HG03575 (cell line): ENCODE data around the gene RSL1D1.
"Not testable (repeated sequence)": the region's sequence is repeated elsewhere in the genome, so short reads cannot be mapped to it uniquely, and the experiment has no call there.

Experiments used
- ATAC-seq: cut with Tn5 transposase; IDR thresholded peaks from one replicate; pipeline ENCODE4 v1.9.1; 2021; ENCODE audit not compliant: unreplicated experiment, insufficient number of reproducible peaks, low FRiP score; ENCODE audit errors: extremely low read depth

The RSL1D1 gene

GRCh38 chr16:11852092-11852809 lies 909 bp upstream of the RSL1D1 start:
- no peak for ATAC-seq

- no peak for ATAC-seq
These were observed 2.5 kb downstream of the RSL1D1 start for GRCh38 chr16:11848842-11849241.

- ATAC-seq: no peak
These were observed 6.8 kb downstream of the RSL1D1 start for GRCh38 chr16:11844499-11844898.

DNA sequence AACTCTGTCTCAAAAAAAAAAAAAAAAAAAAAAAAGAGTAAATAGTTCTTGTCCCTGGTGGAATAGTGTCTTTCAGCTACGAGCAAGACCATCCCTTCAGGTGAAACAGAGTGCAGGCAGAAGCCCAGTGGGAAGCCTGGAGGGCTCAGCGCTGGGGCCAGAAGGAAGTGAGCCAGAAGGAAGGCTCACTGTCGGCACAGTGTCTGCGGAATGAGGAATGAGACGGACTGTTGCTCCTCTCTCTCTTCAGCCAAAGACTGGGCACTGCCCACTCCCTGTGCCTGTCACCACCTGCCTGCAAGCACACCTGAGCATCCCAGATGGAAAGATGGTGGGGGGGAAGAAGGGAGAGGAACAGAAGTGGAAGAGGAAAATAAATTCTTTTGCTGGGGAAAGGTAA lies 7.5 kb downstream of the RSL1D1 start:
- no peak for ATAC-seq

DNA sequence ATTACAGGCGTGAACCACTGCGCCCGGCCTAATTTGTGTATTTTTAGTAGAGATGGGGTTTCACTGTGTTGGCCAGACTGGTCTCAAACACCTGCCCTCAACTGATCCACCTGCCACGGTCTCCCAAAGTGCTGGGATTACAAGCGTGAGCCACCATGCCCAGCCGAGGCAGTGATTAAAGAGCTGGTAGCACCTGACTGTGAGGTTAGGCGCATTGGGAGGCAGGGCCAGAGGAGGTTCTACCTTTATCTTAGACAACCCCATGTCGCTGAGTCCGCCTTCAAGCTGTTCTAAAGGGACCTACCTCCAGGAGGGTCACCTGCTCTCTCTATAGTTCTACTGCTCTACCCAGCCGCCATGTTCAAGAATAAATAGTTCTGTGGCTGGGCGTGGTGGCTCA lies 8.1 kb downstream of the RSL1D1 start:
- ATAC-seq: no peak

GRCh38 chr16:11841026-11841425 lies 10.3 kb downstream of the RSL1D1 start:
- ATAC-seq: no peak

DNA sequence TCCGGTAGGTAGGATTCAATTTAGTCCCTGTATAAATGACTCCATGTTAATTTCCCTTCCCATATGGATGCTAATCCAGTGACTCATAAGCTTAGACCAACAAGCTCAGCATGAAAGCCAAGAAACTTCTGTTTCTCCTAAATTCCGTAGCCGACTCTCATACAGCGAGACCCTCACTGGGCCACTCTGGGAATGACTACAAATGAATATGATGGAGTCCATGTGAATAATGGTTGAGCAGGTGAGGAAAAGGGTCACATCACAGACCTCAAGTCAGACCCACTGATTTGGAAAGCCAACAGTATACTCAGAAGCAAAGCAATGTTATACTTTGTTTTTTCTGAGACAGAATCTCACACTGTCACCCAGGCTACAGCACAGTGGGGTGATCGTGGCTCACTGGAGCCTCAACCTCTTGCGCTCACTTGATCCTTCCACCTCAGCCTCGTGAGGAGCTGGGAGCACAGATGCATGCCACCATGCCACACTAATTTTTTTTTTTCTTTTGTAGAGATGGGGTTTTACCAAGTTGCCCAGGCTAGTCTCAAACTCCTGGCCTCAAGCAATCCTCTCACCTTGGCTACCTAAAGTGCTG lies 14.6 kb downstream of the RSL1D1 start:
- ATAC-seq: no peak

GRCh38 chr16:11835891-11836649 lies 15.3 kb downstream of the RSL1D1 start:
- no peak for ATAC-seq

DNA sequence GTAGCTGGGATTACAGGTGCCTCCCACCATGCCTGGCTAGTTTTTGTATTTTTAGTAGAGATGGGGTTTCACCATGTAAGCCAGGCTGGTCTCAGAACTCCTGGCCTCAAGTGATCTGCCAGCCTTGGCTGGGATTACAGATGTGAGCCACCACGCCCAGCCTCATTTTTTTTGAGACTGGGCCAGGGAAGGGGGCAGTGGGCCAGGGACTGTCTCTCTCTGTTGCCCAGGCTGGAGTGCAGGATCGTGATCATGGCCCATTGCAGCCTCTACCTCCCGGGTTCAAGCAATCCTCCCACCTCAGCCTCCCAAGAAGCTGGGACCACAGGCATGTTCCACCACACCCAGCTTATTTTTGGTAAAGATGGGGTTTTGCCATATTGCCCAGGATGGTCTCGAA lies 16.0 kb downstream of the RSL1D1 start:
- ATAC-seq: no peak

GRCh38 chr16:11833951-11834695 lies 17.2 kb downstream of the RSL1D1 start:
- ATAC-seq: no peak

DNA sequence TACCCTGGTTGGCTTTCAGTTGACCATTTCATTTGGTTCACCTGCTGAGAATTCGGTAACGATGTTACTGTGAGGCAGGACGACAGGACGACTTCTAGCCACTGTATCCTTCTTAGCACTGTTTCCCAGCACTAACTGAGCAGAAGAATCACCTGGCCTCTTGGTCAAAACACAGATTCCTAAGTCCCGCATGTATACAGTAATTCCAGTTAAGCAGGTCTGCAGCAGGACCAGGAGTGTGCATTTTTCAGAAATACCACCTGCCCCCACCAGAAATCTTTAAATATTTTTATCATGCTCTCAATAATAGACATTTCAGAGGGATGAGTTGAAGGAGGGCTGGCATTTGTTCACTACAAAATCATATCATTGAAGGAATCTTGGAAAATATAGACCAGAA lies 22.6 kb downstream of the RSL1D1 start:
- ATAC-seq: no peak

- not testable (repeated sequence) for ATAC-seq
These were observed 25.7 kb downstream of the RSL1D1 start for GRCh38 chr16:11825520-11826165.

DNA sequence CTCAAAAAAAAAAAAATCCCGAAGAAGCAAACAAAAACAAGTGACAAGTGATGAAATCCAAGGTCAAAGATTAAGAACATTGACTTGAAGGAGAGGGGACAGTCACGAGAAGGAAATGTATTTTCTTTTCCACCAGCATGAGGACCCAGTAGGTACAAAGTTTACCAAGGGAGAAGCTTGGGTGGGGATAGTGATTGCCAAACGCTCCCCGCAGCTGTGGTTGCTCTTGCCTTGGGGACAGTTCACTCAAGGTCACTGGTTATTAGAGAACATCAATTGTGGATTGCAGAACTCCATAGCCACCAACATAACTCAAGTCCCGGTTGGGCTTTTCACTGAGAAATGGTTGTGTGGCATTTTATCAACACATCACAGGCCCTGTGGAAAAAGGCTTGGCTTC lies 27.0 kb downstream of the RSL1D1 start:
- ATAC-seq: no peak

DNA sequence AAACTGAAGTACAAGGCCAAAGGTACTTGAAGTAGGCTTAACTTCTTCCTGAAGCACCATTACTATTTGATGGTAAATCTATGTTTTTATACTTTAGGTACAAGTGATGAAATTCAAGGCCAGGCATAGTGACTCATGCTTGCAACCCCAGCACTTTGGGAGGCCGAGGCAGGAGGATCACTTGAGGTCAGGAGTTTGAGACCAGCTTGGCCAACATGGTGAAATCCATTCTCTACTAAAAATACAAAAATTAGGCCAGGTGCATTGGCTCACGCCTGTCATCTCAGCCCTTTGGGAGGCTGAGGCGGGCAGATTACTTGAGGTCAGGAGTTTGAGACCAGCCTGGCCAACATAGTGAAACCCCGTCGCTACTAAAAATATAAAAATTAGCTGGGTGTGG lies 27.7 kb downstream of the RSL1D1 start:
- not testable (repeated sequence) for ATAC-seq

DNA sequence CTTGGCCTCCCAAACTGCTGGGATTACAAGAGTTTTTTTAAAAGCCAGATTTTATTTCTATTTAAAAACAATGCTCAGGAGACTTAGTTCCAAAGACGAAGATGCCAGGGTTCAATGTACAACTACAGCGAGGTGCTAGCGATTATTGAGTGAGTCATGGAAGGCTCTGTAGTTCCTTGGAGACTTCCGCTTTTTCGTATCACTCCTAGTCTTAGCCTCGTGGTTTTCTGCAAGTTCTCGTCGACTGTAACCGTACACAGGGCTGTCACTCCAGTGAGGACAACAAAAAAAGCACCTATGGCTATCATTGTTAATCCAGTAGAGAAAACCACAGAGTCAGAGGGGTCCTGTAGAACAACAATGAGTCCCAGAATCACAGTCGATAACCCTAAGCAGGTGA lies 31.5 kb downstream of the RSL1D1 start:
- no peak for ATAC-seq

DNA sequence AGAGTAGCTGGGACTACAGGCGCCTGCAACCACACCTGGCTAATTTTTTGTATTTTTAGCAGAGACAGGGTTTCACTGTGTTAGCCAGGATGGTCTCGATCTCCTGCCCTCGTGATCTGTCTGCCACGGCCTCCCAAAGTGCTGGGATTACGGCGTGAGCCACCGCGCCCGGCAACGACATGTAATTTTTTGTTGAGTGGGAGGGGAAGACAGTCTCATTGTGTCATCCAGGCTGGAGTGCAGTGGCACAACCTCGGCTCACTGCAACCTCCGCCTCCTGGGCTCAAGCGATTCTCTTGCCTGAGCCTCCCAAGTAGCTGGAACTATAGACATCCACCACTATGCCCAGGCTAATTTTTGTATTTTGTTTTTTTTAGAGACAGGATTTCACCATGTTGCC lies 32.4 kb downstream of the RSL1D1 start:
- not testable (repeated sequence) for ATAC-seq

DNA sequence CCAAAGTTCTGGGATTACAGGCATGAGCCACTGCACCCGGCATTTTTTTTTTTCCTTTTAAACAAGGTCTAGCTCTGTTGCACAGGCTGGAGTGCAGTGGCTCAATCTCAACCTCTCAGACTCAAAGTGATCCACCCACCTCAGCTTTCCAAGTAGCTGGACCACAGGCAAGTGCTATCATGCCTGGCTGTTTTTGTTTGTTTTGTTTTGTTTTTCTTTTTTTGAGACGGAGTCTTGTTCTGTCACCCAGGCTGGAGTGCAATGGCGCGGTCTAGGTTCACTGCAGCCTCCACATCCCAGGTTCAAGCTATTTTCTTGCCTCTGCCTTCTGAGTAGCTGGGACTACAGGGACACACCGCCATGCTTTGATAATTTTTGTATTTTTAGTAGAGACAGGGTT lies 35.2 kb downstream of the RSL1D1 start:
- ATAC-seq: no peak

DNA sequence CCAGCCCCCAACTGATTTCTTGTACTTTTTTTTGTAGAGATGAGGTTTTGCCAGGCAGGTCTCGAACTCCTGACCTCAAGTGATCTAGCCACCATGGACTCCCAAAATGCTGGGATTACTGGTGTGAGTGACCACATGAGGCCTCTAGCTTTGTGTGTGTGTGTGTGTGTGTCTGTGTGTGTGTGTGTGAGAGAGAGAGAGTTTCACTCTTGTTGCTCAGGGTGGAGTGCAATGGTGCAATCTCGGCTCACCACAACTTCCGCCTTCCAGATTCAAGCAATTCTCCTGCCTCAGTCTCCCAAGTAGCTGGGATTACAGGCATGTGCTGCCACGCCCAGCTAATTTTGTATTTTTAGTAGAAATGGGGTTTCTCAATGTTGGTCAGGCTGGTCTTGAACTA lies 36.5 kb downstream of the RSL1D1 start:
- not testable (repeated sequence) for ATAC-seq

DNA sequence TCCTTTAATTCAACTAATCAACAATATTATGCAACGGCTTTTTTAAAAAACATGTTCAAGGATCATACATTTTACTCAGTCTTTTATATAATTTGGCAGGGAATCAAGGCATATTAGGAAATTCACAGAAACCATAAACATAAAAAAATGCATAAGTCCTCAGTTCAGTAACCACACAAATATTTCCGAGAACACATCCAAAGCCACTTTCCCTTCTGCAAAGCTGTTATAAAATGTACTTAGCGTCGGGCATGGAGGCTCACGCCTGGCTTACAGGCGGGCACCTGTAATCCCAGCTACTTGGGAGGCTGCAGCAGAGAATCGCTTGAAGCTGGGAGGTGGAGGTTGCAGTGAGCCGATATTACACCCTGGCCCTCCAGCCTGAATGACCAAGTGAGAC lies 44.6 kb downstream of the RSL1D1 start:
- no peak for ATAC-seq
